Neural progenitor cell (in vitro differentiated cells): ENCODE results near the gene IFNAR2. TPM values are rescaled to one million over a fixed set of nuclear protein-coding genes. Genes with fewer than 3 reads are reported as not detected.
"Not testable (repeated sequence)": the region's sequence is repeated elsewhere in the genome, so short reads cannot be mapped to it uniquely, and the experiment has no call there.

Source experiments
- DNase-seq: peaks from one replicate; pipeline ENCODE4 v3.0.0-alpha.2; 2016; ENCODE audit warnings: low spot score
- H2AFZ ChIP-seq: fragments of 200-600 bp; sonication (generic); replicated peaks from 2 replicates; pipeline ENCODE4 v1.6.1; 2016; ENCODE audit warnings: antibody characterized with exemption
- H3F3A ChIP-seq: fragments of 200-600 bp; sonication (generic); 2 replicates; pipeline ENCODE4 v1.6.1; 2016; ENCODE audit warnings: antibody characterized with exemption, low read depth
- H3K27ac ChIP-seq: fragments of 200-600 bp; sonication (generic); 2 replicates; pipeline ENCODE4 v1.5.1; 2016; ENCODE audit warnings: mild to moderate bottlenecking
- H3K27me3 ChIP-seq: fragments of 200-600 bp; sonication (generic); 2 replicates; pipeline ENCODE4 v1.6.1; 2016; ENCODE audit warnings: mild to moderate bottlenecking, moderate library complexity
- H3K36me3 ChIP-seq: fragments of 200-600 bp; sonication (generic); 2 replicates; pipeline ENCODE4 v1.5.1; 2016
- H3K4me1 ChIP-seq: fragments of 200-600 bp; sonication (generic); 2 replicates; pipeline ENCODE4 v1.6.1; 2016; ENCODE audit warnings: mixed run types
- H3K4me2 ChIP-seq: fragments of 200-600 bp; sonication (generic); 2 replicates; pipeline ENCODE4 v1.6.1; 2016
- H3K4me3 ChIP-seq: fragments of 200-600 bp; sonication (generic); 2 replicates; pipeline ENCODE4 v1.5.1; 2016
- H3K79me2 ChIP-seq: fragments of 200-600 bp; sonication (generic); 2 replicates; pipeline ENCODE4 v1.6.1; 2016; ENCODE audit warnings: low read depth
- H3K9ac ChIP-seq: fragments of 200-600 bp; sonication (generic); 2 replicates; pipeline ENCODE4 v1.6.1; 2016
- H3K9me3 ChIP-seq: fragments of 200-600 bp; sonication (generic); 2 replicates; pipeline ENCODE4 v1.5.1; 2016; ENCODE audit warnings: low read depth
- H4K20me1 ChIP-seq: fragments of 200-600 bp; sonication (generic); 2 replicates; pipeline ENCODE4 v1.6.1; 2016; ENCODE audit warnings: low read depth
- H3K27ac Mint-ChIP-seq: 3 replicates; pipeline ENCODE4 v1.8.0; 2021; ENCODE audit warnings: mixed read lengths
- H3K27me3 Mint-ChIP-seq: 2 replicates; pipeline ENCODE4 v1.8.0; 2022; ENCODE audit warnings: low read depth, mild to moderate bottlenecking, inconsistent platforms, moderate library complexity, mixed read lengths; ENCODE audit not compliant: insufficient read depth
- H3K36me3 Mint-ChIP-seq: 3 replicates; pipeline ENCODE4 v1.8.0; 2021; ENCODE audit warnings: mixed read lengths
- H3K4me1 Mint-ChIP-seq: 3 replicates; pipeline ENCODE4 v1.8.0; 2021; ENCODE audit warnings: mixed read lengths
- H3K4me3 Mint-ChIP-seq: 3 replicates; pipeline ENCODE4 v1.8.0; 2021; ENCODE audit warnings: mild to moderate bottlenecking, moderate library complexity, mixed read lengths
- H3K9me3 Mint-ChIP-seq: 3 replicates; pipeline ENCODE4 v1.8.0; 2020; ENCODE audit warnings: mixed read lengths
- EZH2 ChIP-seq: fragments of 200-600 bp; sonication (generic); IDR thresholded peaks from 2 replicates; pipeline ENCODE4 v1.6.1; 2017; ENCODE audit warnings: antibody characterized with exemption, mild to moderate bottlenecking, moderate library complexity
- EZH2phosphoT487 ChIP-seq: fragments of 200-600 bp; sonication (generic); IDR thresholded peaks from 2 replicates; pipeline ENCODE4 v1.6.1; 2017; ENCODE audit warnings: antibody characterized with exemption
- total RNA-seq: library from RNA; depleted of rRNA; stranded (reverse); fragments of >200 nt; gene quantifications from 2 replicates; pipeline ENCODE4 v1.2.3, GENCODE V29; 2015; ENCODE audit warnings: low replicate concordance
- TF ChIP-seq, protein P1 (sequence below): fragments of 200-600 bp; sonication (generic); IDR thresholded peaks from 2 replicates; pipeline ENCODE4 v1.5.1; 2017; ENCODE audit warnings: antibody characterized with exemption, mild to moderate bottlenecking

The IFNAR2 gene
- total RNA-seq, 1 donor from 2014 or later = 15.8 TPM

DNA sequence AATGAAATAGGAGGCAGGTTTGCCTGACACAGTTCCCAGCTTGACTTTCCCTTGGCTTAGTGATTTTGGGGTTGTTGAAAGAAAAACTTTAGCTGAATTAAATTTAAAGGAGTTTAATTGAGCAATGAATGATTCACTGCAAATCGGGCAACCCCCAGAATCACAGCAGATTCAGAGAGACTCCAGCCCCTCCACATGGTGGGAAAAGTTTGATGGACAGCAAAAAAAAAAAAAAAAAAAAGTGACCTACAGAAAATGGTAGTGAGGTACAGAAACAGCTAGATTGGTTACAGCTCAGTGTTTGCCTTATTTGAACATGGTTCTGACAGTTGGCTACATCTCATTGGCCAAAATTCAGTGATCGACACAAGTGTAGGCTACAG, 12.6 kb upstream of the IFNAR2 start:
- Histone ChIP-seq H3K4me1 (no peaks in the 10 kb centered on the region), H3K9me3 (no peaks in the 10 kb centered on the region), H3K79me2 (no peaks in the 10 kb centered on the region), H4K20me1 (no peaks in the 10 kb centered on the region), H3K27ac (no peak overlapping the region), H3F3A (no peaks in the 10 kb centered on the region), H3K9ac (no peak overlapping the region), H3K4me2 (peak overlapping the region; percentile 22), H2AFZ (no peak overlapping the region), H3K27me3 (no peaks in the 10 kb centered on the region), H3K4me3 (no peak overlapping the region), H3K36me3 (no peaks in the 10 kb centered on the region)
- Mint-ChIP-seq H3K9me3 (peaks cover 2% of the 10 kb centered on the region), H3K27me3 (peaks cover 2% of the 10 kb centered on the region), H3K27ac (no peak overlapping the region), H3K4me3 (no peak overlapping the region), H3K36me3 (no peaks in the 10 kb centered on the region), H3K4me1 (peaks cover 4% of the 10 kb centered on the region)
- DNase-seq = no peak
- no peak for TF ChIP-seq EZH2
- TF ChIP-seq EZH2phosphoT487 = no peak
- TF ChIP-seq, protein P1, sequence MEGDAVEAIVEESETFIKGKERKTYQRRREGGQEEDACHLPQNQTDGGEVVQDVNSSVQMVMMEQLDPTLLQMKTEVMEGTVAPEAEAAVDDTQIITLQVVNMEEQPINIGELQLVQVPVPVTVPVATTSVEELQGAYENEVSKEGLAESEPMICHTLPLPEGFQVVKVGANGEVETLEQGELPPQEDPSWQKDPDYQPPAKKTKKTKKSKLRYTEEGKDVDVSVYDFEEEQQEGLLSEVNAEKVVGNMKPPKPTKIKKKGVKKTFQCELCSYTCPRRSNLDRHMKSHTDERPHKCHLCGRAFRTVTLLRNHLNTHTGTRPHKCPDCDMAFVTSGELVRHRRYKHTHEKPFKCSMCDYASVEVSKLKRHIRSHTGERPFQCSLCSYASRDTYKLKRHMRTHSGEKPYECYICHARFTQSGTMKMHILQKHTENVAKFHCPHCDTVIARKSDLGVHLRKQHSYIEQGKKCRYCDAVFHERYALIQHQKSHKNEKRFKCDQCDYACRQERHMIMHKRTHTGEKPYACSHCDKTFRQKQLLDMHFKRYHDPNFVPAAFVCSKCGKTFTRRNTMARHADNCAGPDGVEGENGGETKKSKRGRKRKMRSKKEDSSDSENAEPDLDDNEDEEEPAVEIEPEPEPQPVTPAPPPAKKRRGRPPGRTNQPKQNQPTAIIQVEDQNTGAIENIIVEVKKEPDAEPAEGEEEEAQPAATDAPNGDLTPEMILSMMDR = no peak

- Histone ChIP-seq H3K27ac (no peak overlapping the region), H4K20me1 (no peaks in the 10 kb centered on the region), H3K4me2 (no peak overlapping the region), H3K27me3 (no peaks in the 10 kb centered on the region), H3K9me3 (no peaks in the 10 kb centered on the region), H3K79me2 (no peaks in the 10 kb centered on the region), H2AFZ (no peak overlapping the region), H3K4me1 (no peaks in the 10 kb centered on the region), H3F3A (no peaks in the 10 kb centered on the region), H3K4me3 (no peak overlapping the region), H3K9ac (no peak overlapping the region), H3K36me3 (no peaks in the 10 kb centered on the region)
- Mint-ChIP-seq H3K27me3 (no peaks in the 10 kb centered on the region), H3K27ac (no peak overlapping the region), H3K4me3 (no peak overlapping the region), H3K9me3 (peaks cover 8% of the 10 kb centered on the region), H3K4me1 (no peaks in the 10 kb centered on the region), H3K36me3 (no peaks in the 10 kb centered on the region)
- no peak for DNase-seq
- no peak for TF ChIP-seq EZH2phosphoT487
- TF ChIP-seq, protein P1 = no peak
- no peak for TF ChIP-seq EZH2
Measured at GRCh38 chr21:33219300-33219699, 10.4 kb upstream of the IFNAR2 start.

- H3K4me1 ChIP-seq = no peaks in the 10 kb centered on the region
- no peak for TF ChIP-seq EZH2phosphoT487
- TF ChIP-seq, protein P1 = no peak
- TF ChIP-seq EZH2 = no peak
- H3K36me3 ChIP-seq = no peaks in the 10 kb centered on the region
- H2AFZ ChIP-seq = no peak overlapping the region
- no peak overlapping the region for H3K4me3 Mint-ChIP-seq
- H3K27ac Mint-ChIP-seq = no peak overlapping the region
- no peak overlapping the region for H3K27ac ChIP-seq
- no peak overlapping the region for H3K4me3 ChIP-seq
- no peak for DNase-seq
- H3K9me3 ChIP-seq = no peaks in the 10 kb centered on the region
- H3K27me3 Mint-ChIP-seq = no peaks in the 10 kb centered on the region
- no peaks in the 10 kb centered on the region for H3F3A ChIP-seq
- no peaks in the 10 kb centered on the region for H3K4me1 Mint-ChIP-seq
- H3K4me2 ChIP-seq = no peak overlapping the region
- peaks cover 8% of the 10 kb centered on the region for H3K9me3 Mint-ChIP-seq
- H3K36me3 Mint-ChIP-seq = no peaks in the 10 kb centered on the region
- no peaks in the 10 kb centered on the region for H4K20me1 ChIP-seq
- H3K27me3 ChIP-seq = no peaks in the 10 kb centered on the region
- H3K79me2 ChIP-seq = no peaks in the 10 kb centered on the region
- H3K9ac ChIP-seq = no peak overlapping the region
Measured at GRCh38 chr21:33219954-33220353, 9.8 kb upstream of the IFNAR2 start.

GRCh38 chr21:33225376-33225775, 4.4 kb upstream of the IFNAR2 start:
- not testable (repeated sequence) for H3F3A ChIP-seq, H3K27me3 Mint-ChIP-seq, DNase-seq, H3K9ac ChIP-seq, H3K9me3 Mint-ChIP-seq, H3K4me3 ChIP-seq, H3K79me2 ChIP-seq, H3K4me2 ChIP-seq, H3K27ac ChIP-seq, H3K4me3 Mint-ChIP-seq, H3K9me3 ChIP-seq, H3K36me3 Mint-ChIP-seq, H3K4me1 Mint-ChIP-seq, H4K20me1 ChIP-seq, H3K36me3 ChIP-seq, H2AFZ ChIP-seq, H3K4me1 ChIP-seq
- peaks cover 10% of the 10 kb centered on the region for H3K27me3 ChIP-seq
- H3K27ac Mint-ChIP-seq = peak overlapping the region; percentile 28
